HepG2 (cell line): ENCODE measurements around the gene ZXDA.

ENCODE experiments used
- ARID5B ChIP-seq: IDR thresholded peaks from 2 replicates; pipeline ENCODE4 v1.4.0; 2020; ENCODE audit warnings: mild to moderate bottlenecking, missing genetic modification reagents
- EZH2 ChIP-seq: conservative IDR thresholded peaks from 2 replicates; pipeline ENCODE4 v1.6.1; 2012; ENCODE audit warnings: mild to moderate bottlenecking, low read depth, low read length, moderate library complexity
- GABPA ChIP-seq, 2 experiments: IDR thresholded peaks; 2 replicates each; pipeline ENCODE4 v1.6.1; 2011 to 2016; ENCODE audit warnings: low read depth in 2 of 2, low read length in 1 of 2, missing biosample characterization in 1 of 2, missing genetic modification characterization in 1 of 2
- MAFF ChIP-seq: IDR thresholded peaks from 2 replicates; pipeline ENCODE4 v1.6.1; 2011; ENCODE audit warnings: low read depth, low read length, improper control_type of control experiment
- PHF8 ChIP-seq: sonication (generic); formaldehyde crosslinking; IDR thresholded peaks from 2 replicates; pipeline ENCODE4 v1.5.0; 2020; ENCODE audit warnings: missing genetic modification reagents
- POLR2A ChIP-seq, 2 experiments: IDR thresholded peaks; 2 replicates each; pipeline ENCODE4 v1.6.1; 2011; ENCODE audit warnings: low read depth in 2 of 2, low read length in 2 of 2, mild to moderate bottlenecking in 1 of 2, moderate library complexity in 1 of 2; ENCODE audit not compliant: insufficient read depth in 1 of 2
- ZNF263 ChIP-seq: sonication (generic); formaldehyde crosslinking; IDR thresholded peaks from 2 replicates; pipeline ENCODE4 v1.4.0; 2020; ENCODE audit warnings: missing genetic modification reagents

GRCh38 chrX:57899064-57899463 is 11.2 kb downstream of the ZXDA start:
- TF ChIP-seq EZH2: no peak
- no peak for TF ChIP-seq GABPA (IDR thresholded peaks at IDR 0.05; ENCODE audit: low read depth, low read length)
- no peak for TF ChIP-seq GABPA (CRISPR knock-in tag; IDR thresholded peaks at IDR 0.05; ENCODE audit: low read depth)
- no peak for TF ChIP-seq POLR2A (IDR thresholded peaks at IDR 0.05; ENCODE audit: insufficient read depth in 1 of 2, low read depth in 2 of 2, low read length in 2 of 2)
- peak; percentile 91 for TF ChIP-seq MAFF
- TF ChIP-seq PHF8 (CRISPR knock-in tag): no peak
- no peak for TF ChIP-seq ZNF263
- no peak for TF ChIP-seq ARID5B
